Right cardiac atrium (tissue), 5 donors: ENCODE data around the gene KIT. TPM values are rescaled to one million over a fixed set of nuclear protein-coding genes. Genes with fewer than 3 reads are reported as not detected.
A peak's percentile ranks its signal among the peaks of the same experiment; 100 is the strongest.

ENCODE experiments used
- ATAC-seq, 2 donors: fragments of 200-7000 bp; cut with Tn5 transposase; one replicate each; pipeline versions ENCODE4 v1.8.0 to v1.9.1; 2020; ENCODE audit warnings: moderate library complexity in 2 of 2, mild to moderate bottlenecking in 1 of 2
- DNase-seq, 3 donors: peaks; one replicate each; pipeline ENCODE4 v3.0.0-alpha.2; 2020
- H3K27ac ChIP-seq: one replicate; pipeline ENCODE4 v1.5.1; 2013; ENCODE audit warnings: mild to moderate bottlenecking, low read length, control low read depth, moderate library complexity
- H3K27me3 ChIP-seq: one replicate; pipeline ENCODE4 v1.6.1; 2013; ENCODE audit not compliant: control insufficient read depth, insufficient read depth
- H3K4me1 ChIP-seq: one replicate; pipeline ENCODE4 v1.6.1; 2013; ENCODE audit warnings: low read length; ENCODE audit not compliant: control insufficient read depth, insufficient read depth
- H3K4me3 ChIP-seq: one replicate; pipeline ENCODE4 v1.5.1; 2013; ENCODE audit warnings: low read length, control low read depth
- H3K9me3 ChIP-seq: one replicate; pipeline ENCODE4 v1.6.1; 2013; ENCODE audit warnings: low read length; ENCODE audit not compliant: control insufficient read depth
- WGBS: extraction: QIAGEN DNeasy Blood & Tissue Kit; methylation state at CpG from one replicate; pipeline ENCODE4 v1.1.7; 2013; 5-methylcytosine and 5-hydroxymethylcytosine counted together
- intact Hi-C, 4 donors: fragments of 100-400 bp; cut with DNase I; formaldehyde crosslinking; loops; one replicate each; pipeline versions ENCODE4 v1.11.0 to v1.14.0; 2022 to 2023
- polyA plus RNA-seq: library from polyadenylated mRNA; stranded (reverse); fragments of 200-250 nt; gene quantifications from one replicate; pipeline ENCODE4 v1.2.3, GENCODE V29; 2013
- total RNA-seq, 4 donors: library from RNA; stranded (reverse); fragmentation: NEBNext Ultra II Directional; extraction: Animal tissue kit (Norgen Biotek cat#: 25700); gene quantifications; one replicate each; pipeline ENCODE4 v1.2.1, GENCODE V29; 2021
- donor health status: healthy with polysubstance abuse.
- donor health status: DM: no; HTN: yes; CAD: no.
- donor health status: DM: no; HTN: no; CAD: no.
- donor health status: DM: no; HTN: yes; CAD: no; lungs with severe emphysema.
- donor health status: DM: yes; HTN: yes; CAD: no.

KIT gene
- total and polyA plus RNA-seq, 5 donors, result 0.18 to 1.6 (median 1.4) TPM

GRCh38 chr4:54784161-54784671 lies 126.5 kb downstream of the KIT start:
- peak overlapping the region; percentile 78 for H3K27ac ChIP-seq
- H3K4me1 ChIP-seq, result peaks cover 3% of the 10 kb centered on the region
- no peaks in the 10 kb centered on the region for H3K9me3 ChIP-seq
- DNase-seq (peak; percentile 86 to 93 (median 93)), ATAC-seq (peak; percentile 95 to 96)
- 13% methylated on average over 14 of the region's 14 CpGs for WGBS
- H3K27me3 ChIP-seq, result no peaks in the 10 kb centered on the region
- intact Hi-C loops, result no loop called here
- H3K4me3 ChIP-seq, result no peak overlapping the region
